Keratinocyte (primary cell): Measurements from ENCODE around the gene CELF2. TPM values are rescaled to one million over a fixed set of nuclear protein-coding genes. Genes with fewer than 3 reads are reported as not detected.

Source experiments
- DNase-seq: peaks from one replicate; pipeline ENCODE4 v3.0.0-alpha.2; 2011; ENCODE audit warnings: low read depth, missing footprints, low spot score
- FAIRE-seq: peaks from 2 replicates; lab custom pipeline; 2011; peaks lifted over from hg19 to GRCh38; lab: Jason Lieb, UNC
- H2AFZ ChIP-seq: 2 replicates; pipeline ENCODE4 v1.6.0; 2012; ENCODE audit warnings: low read length, control low read depth, inconsistent platforms; ENCODE audit not compliant: control insufficient read depth
- H3K27ac ChIP-seq: 2 replicates; pipeline ENCODE4 v1.5.1; 2011; ENCODE audit warnings: low read length; ENCODE audit not compliant: control insufficient read depth, insufficient read depth
- H3K27me3 ChIP-seq: 3 replicates; pipeline ENCODE4 v1.6.0; 2011; ENCODE audit warnings: low read length; ENCODE audit not compliant: control insufficient read depth, insufficient read depth; ENCODE audit errors: extremely low read depth
- H3K36me3 ChIP-seq, 2 experiments: 2 replicates in 1 of 2; 3 replicates in 1 of 2; pipeline ENCODE4 v1.5.1; 2011; ENCODE audit warnings: low read length in 2 of 2, mild to moderate bottlenecking in 1 of 2; ENCODE audit not compliant: control insufficient read depth in 2 of 2, insufficient read depth in 2 of 2; ENCODE audit errors: extremely low read depth in 1 of 2
- H3K4me1 ChIP-seq: 3 replicates; pipeline ENCODE4 v1.5.1; 2011; ENCODE audit warnings: low read length; ENCODE audit not compliant: control insufficient read depth, insufficient read depth; ENCODE audit errors: extremely low read depth
- H3K4me2 ChIP-seq: 3 replicates; pipeline ENCODE4 v1.6.0; 2011; ENCODE audit warnings: low read depth, low read length; ENCODE audit not compliant: control insufficient read depth, insufficient read depth; ENCODE audit errors: extremely low read depth
- H3K4me3 ChIP-seq, 3 experiments: fragments of 200-600 bp in 1 of 3; sonication (generic) in 1 of 3; 2 replicates in 2 of 3; 3 replicates in 1 of 3; pipeline ENCODE4 v1.5.1; 2011 to 2016; ENCODE audit warnings: low read length in 3 of 3, mild to moderate bottlenecking in 3 of 3, control low read depth in 2 of 3, inconsistent platforms in 1 of 3, low read depth in 1 of 3, mixed read lengths in 1 of 3, mixed run types in 1 of 3, moderate library complexity in 1 of 3; ENCODE audit not compliant: control insufficient read depth in 2 of 3, insufficient read depth in 2 of 3; ENCODE audit errors: extremely low read depth in 1 of 3
- H3K79me2 ChIP-seq: 2 replicates; pipeline ENCODE4 v1.6.0; 2012; ENCODE audit warnings: low read length; ENCODE audit not compliant: control insufficient read depth, insufficient read depth
- H3K9ac ChIP-seq: 3 replicates; pipeline ENCODE4 v1.6.0; 2011; ENCODE audit warnings: low read length; ENCODE audit not compliant: control insufficient read depth, insufficient read depth; ENCODE audit errors: extremely low read depth
- H3K9me1 ChIP-seq: 3 replicates; pipeline ENCODE4 v1.6.0; 2011; ENCODE audit warnings: low read length; ENCODE audit not compliant: control insufficient read depth, insufficient read depth; ENCODE audit errors: extremely low read depth
- H3K9me3 ChIP-seq: 2 replicates; pipeline ENCODE4 v1.5.1; 2012; ENCODE audit warnings: low read depth, low read length; ENCODE audit not compliant: control insufficient read depth
- H4K20me1 ChIP-seq: 3 replicates; pipeline ENCODE4 v1.6.0; 2011; ENCODE audit warnings: low read length; ENCODE audit not compliant: control insufficient read depth, insufficient read depth; ENCODE audit errors: extremely low read depth
- EZH2 ChIP-seq: IDR thresholded peaks from one replicate; pipeline ENCODE4 v1.6.1; 2012; ENCODE audit warnings: inconsistent platforms, mild to moderate bottlenecking, low read length, moderate library complexity
- dilution Hi-C: fragments of 300-500 bp; cut with MboI; formaldehyde crosslinking; loops from one replicate; pipeline ENCODE4 v1.7.0; 2020; ENCODE audit warnings: low sequenced_read_pairs; ENCODE audit not compliant: extremely low pct_ligation_motif_present
- polyA plus RNA-seq, 5 experiments: library from polyadenylated mRNA; depleted of rRNA in 3 of 5; stranded (reverse) in 3 of 5; stranded (forward) in 1 of 5; unstranded in 1 of 5; fragments of >200 nt; gene quantifications; 1 replicate in 1 of 5; 2 replicates in 3 of 5; 3 replicates in 1 of 5; pipeline versions ENCODE4 v1.2.1 to v1.2.3, GENCODE V29; 2011 to 2012; ENCODE audit warnings: missing spikeins in 2 of 5, low read depth in 1 of 5, low replicate concordance in 1 of 5
- TF ChIP-seq, protein P1 (sequence below), 3 experiments: IDR thresholded peaks in 1 of 3; conservative IDR thresholded peaks in 1 of 3; optimal IDR thresholded peaks in 1 of 3; 2 replicates in 2 of 3; 3 replicates in 1 of 3; pipeline versions ENCODE3 to v1.5.1; 2011; ENCODE audit warnings: low read length in 3 of 3, mild to moderate bottlenecking in 3 of 3, moderate library complexity in 2 of 3, control low read depth in 1 of 3, inconsistent platforms in 1 of 3; ENCODE audit not compliant: insufficient read depth in 2 of 3; ENCODE audit errors: extremely low read depth in 1 of 3

CELF2 gene
- polyA plus RNA-seq, 1 donor (not counting 4 experiments of a cell fraction or from before 2014, with no cell fraction given) = 9.8 TPM

DNA sequence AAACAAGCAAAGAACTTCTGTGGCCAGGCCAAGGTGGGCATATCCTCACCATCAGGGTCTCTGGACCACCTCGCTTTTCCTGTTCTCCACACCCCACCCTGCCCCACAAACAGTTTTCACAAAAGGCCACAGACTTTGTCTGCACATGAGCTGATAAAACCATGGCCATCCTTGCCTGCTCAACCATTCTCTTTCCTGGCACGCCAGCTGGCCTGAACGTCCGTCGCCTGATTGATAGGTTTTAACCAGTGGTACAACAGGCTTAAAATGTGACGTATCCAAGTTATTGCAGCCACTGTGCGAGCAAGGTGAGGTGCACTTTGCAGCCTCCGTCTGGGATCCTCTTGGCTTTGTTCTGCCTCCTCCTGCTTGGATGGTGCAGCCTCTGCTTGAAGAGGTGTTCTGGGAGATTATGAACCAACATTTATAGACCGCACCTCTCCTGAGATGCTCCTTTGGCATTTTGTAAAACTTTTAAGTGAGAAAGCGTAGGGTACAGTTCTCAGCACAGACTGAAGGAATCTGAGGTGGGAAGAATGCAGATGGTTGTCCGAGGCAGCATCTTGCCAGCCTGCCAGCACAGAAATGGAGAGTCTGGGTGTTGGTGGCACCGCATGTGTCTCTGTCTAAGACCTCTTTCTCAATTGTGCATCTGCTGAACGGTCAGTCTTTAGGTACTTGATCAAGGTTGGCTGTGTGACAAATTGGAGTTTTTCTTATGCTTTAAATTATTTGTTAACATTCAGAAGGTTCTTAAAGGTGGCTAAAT lies 288.3 kb downstream of the CELF2 start:
- Histone ChIP-seq H3K4me3 (no peak overlapping the region), H3K9me3 (peaks cover 2% of the 10 kb centered on the region), H3K36me3 (no peaks in the 10 kb centered on the region), H3K4me2 (no peak overlapping the region), H3K9ac (no peak overlapping the region), H3K9me1 (no peaks in the 10 kb centered on the region), H3K79me2 (no peaks in the 10 kb centered on the region), H3K27me3 (no peaks in the 10 kb centered on the region), H2AFZ (no peak overlapping the region), H4K20me1 (no peaks in the 10 kb centered on the region), H3K27ac (no peak overlapping the region), H3K4me1 (no peaks in the 10 kb centered on the region)
- dilution Hi-C loops = no loop called here
- TF ChIP-seq, protein P1, sequence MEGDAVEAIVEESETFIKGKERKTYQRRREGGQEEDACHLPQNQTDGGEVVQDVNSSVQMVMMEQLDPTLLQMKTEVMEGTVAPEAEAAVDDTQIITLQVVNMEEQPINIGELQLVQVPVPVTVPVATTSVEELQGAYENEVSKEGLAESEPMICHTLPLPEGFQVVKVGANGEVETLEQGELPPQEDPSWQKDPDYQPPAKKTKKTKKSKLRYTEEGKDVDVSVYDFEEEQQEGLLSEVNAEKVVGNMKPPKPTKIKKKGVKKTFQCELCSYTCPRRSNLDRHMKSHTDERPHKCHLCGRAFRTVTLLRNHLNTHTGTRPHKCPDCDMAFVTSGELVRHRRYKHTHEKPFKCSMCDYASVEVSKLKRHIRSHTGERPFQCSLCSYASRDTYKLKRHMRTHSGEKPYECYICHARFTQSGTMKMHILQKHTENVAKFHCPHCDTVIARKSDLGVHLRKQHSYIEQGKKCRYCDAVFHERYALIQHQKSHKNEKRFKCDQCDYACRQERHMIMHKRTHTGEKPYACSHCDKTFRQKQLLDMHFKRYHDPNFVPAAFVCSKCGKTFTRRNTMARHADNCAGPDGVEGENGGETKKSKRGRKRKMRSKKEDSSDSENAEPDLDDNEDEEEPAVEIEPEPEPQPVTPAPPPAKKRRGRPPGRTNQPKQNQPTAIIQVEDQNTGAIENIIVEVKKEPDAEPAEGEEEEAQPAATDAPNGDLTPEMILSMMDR (optimal IDR thresholded peaks at IDR 0.05 in 1 of 3, IDR thresholded peaks at IDR 0.05 in 1 of 3, conservative IDR thresholded peaks at IDR 0.05 in 1 of 3; ENCODE audit: extremely low read depth in 1 of 3, insufficient read depth in 2 of 3, low read length in 3 of 3) = no peak
- TF ChIP-seq EZH2 = no peak
- FAIRE-seq = no peak
- no peak for DNase-seq

DNA sequence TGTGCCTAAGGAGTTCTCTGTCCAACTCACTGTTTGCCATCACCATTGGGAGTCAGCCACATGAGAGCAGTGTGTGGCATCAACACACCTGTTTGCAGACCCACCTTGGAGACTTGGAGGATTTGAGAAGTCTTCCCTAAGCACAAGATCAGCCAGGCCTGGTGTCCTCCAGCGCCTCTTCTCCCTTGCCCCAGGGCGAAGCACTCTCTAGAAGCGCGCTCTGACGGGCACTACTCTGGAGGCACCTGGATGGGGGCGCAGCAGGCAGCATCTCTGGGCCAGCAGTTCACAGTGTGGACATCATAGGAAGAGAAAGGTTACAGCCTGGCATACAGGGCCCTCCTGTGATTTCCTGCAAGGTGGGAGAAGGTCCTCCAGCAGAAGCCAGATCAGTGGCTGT lies 289.3 kb downstream of the CELF2 start:
- Histone ChIP-seq H3K27ac (no peak overlapping the region), H3K9me3 (peaks cover 2% of the 10 kb centered on the region), H3K4me1 (no peaks in the 10 kb centered on the region), H3K9me1 (no peaks in the 10 kb centered on the region), H3K4me2 (no peak overlapping the region), H3K79me2 (no peaks in the 10 kb centered on the region), H2AFZ (no peak overlapping the region), H3K36me3 (no peaks in the 10 kb centered on the region), H4K20me1 (no peaks in the 10 kb centered on the region), H3K27me3 (no peaks in the 10 kb centered on the region), H3K4me3 (no peak overlapping the region), H3K9ac (no peak overlapping the region)
- dilution Hi-C loops = no loop called here
- no peak for FAIRE-seq
- DNase-seq = no peak
- no peak for TF ChIP-seq EZH2
- TF ChIP-seq, protein P1 (optimal IDR thresholded peaks at IDR 0.05 in 1 of 3, IDR thresholded peaks at IDR 0.05 in 1 of 3, conservative IDR thresholded peaks at IDR 0.05 in 1 of 3; ENCODE audit: extremely low read depth in 1 of 3, insufficient read depth in 2 of 3, low read length in 3 of 3) = no peak
